ENCODE measurements around the gene RECQL5. TPM values are rescaled to one million over a fixed set of nuclear protein-coding genes. Genes with fewer than 3 reads are reported as not detected.

Gene RECQL5
- total RNA-seq, 1 experiment from 2014 or later: 40.0 TPM

DNA sequence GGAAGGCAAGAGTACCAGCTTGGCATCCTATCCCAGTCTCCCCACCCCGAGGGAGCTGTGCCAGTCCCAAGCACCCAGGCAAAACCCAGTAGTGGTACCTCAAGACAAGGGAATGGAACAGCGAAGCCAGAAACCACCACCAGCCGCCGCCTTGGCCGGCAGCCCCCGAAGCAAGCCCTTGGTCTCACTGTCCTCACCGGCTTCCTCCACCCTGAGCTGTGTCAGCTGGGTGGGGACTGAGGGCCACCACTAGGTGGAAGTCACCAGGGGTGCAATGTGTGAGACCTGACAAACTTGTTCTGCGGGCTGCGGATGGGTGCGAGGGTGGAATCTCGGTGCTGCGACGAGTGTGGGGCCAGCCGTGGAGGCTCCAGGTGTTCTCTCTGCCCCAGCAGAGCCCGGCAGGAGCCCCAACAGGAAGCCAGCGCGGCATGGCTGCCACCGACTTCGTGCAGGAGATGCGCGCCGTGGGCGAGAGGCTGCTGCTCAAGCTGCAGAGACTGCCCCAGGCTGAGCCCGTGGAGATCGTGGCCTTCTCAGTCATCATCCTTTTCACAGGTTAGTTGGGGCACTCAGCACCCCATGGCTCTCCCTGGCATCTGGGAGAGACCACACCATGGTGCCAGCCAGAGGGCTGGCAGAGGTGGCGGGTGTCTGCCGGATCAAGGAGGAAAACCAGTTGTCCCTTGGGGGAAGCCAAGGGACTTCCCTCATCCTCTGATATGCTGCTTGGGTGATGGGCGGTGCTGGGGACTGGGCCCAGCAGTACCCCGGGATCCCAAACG is 27.0 kb downstream of the RECQL5 start:
- no peak overlapping the region for H2AFZ ChIP-seq (ENCODE audit: low read length)
- H3K4me2 ChIP-seq (ENCODE audit: insufficient read depth, insufficient read length, low read length): no peak overlapping the region
- no peak overlapping the region for H3K4ac ChIP-seq (ENCODE audit: low read depth, low read length)
- H4K20me1 ChIP-seq (ENCODE audit: control insufficient read depth, insufficient read depth, insufficient read length): no peaks in the 10 kb centered on the region
- no peak overlapping the region for H4K5ac ChIP-seq (ENCODE audit: insufficient read length, low read depth, low read length)
- no peak overlapping the region; the same call in 1 of the 2 replicates for H3K14ac ChIP-seq (ENCODE audit: insufficient read depth, low read length)
- WGBS (ENCODE audit: extremely low coverage, insufficient read length, low lambda C conversion rate): no CpG with 5 or more reads among the region's 30 CpGs
- H3K27ac Mint-ChIP-seq: no peak overlapping the region; a peak in 1 of 7 replicates
- no peak overlapping the region for H2BK120ac ChIP-seq (ENCODE audit: low read depth, low read length, poor library complexity, severe bottlenecking)
- no peak overlapping the region for H3T11ph ChIP-seq (ENCODE audit: low read length)
- no peak overlapping the region for H4K91ac ChIP-seq (ENCODE audit: insufficient read length, low read depth, low read length)
- H3K79me1 ChIP-seq (ENCODE audit: insufficient read depth, low read depth, low read length, poor library complexity, severe bottlenecking): no peaks in the 10 kb centered on the region
- H2BK12ac ChIP-seq (ENCODE audit: insufficient read length, low read depth, low read length): no peak overlapping the region
- H3K56ac ChIP-seq (ENCODE audit: insufficient read length, low read depth, low read length): no peak overlapping the region
- H3K27me3 Mint-ChIP-seq (ENCODE audit: low read depth): no peaks in the 10 kb centered on the region
- no peak overlapping the region for H2BK5ac ChIP-seq (ENCODE audit: insufficient read length, low read length)
- H3K27ac ChIP-seq (ENCODE audit: insufficient read length, low read depth, low read length): no peak overlapping the region
- no peak overlapping the region for H3K4me3 Mint-ChIP-seq
- H2AK5ac ChIP-seq (ENCODE audit: insufficient read length, low read length): no peak overlapping the region
- no peaks in the 10 kb centered on the region for H3K79me2 ChIP-seq (ENCODE audit: insufficient read depth, low read length)
- H3K9me3 ChIP-seq (ENCODE audit: control insufficient read depth, low read depth, low read length): no peaks in the 10 kb centered on the region
- DNase-seq: no peak
- no peaks in the 10 kb centered on the region for H3K27me3 ChIP-seq (ENCODE audit: insufficient read depth, low read length)
- no peak overlapping the region for H3K23ac ChIP-seq (ENCODE audit: insufficient read length, low read depth, low read length)
- H3K9me3 Mint-ChIP-seq: no peaks in the 10 kb centered on the region
- TF ChIP-seq, protein P1, sequence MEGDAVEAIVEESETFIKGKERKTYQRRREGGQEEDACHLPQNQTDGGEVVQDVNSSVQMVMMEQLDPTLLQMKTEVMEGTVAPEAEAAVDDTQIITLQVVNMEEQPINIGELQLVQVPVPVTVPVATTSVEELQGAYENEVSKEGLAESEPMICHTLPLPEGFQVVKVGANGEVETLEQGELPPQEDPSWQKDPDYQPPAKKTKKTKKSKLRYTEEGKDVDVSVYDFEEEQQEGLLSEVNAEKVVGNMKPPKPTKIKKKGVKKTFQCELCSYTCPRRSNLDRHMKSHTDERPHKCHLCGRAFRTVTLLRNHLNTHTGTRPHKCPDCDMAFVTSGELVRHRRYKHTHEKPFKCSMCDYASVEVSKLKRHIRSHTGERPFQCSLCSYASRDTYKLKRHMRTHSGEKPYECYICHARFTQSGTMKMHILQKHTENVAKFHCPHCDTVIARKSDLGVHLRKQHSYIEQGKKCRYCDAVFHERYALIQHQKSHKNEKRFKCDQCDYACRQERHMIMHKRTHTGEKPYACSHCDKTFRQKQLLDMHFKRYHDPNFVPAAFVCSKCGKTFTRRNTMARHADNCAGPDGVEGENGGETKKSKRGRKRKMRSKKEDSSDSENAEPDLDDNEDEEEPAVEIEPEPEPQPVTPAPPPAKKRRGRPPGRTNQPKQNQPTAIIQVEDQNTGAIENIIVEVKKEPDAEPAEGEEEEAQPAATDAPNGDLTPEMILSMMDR (conservative IDR thresholded peaks at IDR 0.05): 0 out of 3 replicates have a peak, but pooled peaks have one; percentile 12
- H3K4me1 ChIP-seq (ENCODE audit: insufficient read depth, low read length): peaks cover 7% of the 10 kb centered on the region; the same call in 1 of the 2 replicates
- H3K4me1 Mint-ChIP-seq: peaks cover 21 to 28% of the 10 kb centered on the region in 2 experiments
- H3K23me2 ChIP-seq (ENCODE audit: insufficient read length, low read depth, low read length, poor library complexity, severe bottlenecking): no peaks in the 10 kb centered on the region
- H4K8ac ChIP-seq (replicated peaks; ENCODE audit: insufficient read length, low read depth, low read length): no peak overlapping the region
- H3K18ac ChIP-seq (ENCODE audit: insufficient read length, low read depth, low read length): no peak overlapping the region
- H3K9ac ChIP-seq (ENCODE audit: extremely low read depth, insufficient read length, low read length): no peak overlapping the region
- no peak overlapping the region for H2BK15ac ChIP-seq (ENCODE audit: low read depth, low read length)
- H2BK20ac ChIP-seq (ENCODE audit: low read depth, low read length, poor library complexity, severe bottlenecking): no peak overlapping the region
- H3K36me3 Mint-ChIP-seq (ENCODE audit: insufficient read depth in 1 of 3, low read depth in 3 of 3): peaks cover 0 to 4% (median 3%) of the 10 kb centered on the region in 3 experiments; a peak in 2 of 7 replicates

Data from H9 (cell line).